ENCODE measurements around the gene TGFB1. TPM values are rescaled to one million over a fixed set of nuclear protein-coding genes. Genes with fewer than 3 reads are reported as not detected.

TGFB1 gene
- total and polyA plus RNA-seq, 4 donors, result 0.83 to 10.6 (median 6.9) TPM

DNA sequence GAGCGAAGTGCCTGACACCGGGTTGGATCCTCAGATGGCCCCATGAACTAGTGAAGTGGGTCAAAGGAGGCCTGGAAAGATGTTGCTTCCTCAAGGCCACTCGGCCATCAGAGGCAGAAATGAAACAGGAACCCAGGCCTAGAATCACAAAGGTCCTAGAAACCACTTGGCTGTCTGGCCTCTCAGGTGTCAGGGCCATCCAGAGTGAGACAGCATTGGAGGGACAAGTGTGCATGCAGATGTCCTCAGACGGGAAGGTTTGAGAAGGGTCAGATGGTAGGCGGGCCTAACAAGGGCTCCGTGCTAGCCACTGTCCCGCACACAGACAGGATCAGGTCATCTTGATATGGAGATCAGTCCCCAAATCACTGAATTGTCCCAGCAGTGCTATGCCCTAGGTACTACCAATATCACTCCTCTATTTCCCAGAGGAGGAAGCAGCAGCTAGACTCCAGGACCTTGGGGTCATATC is 29.5 kb downstream of the TGFB1 start:
- no peak overlapping the region for H3K9ac ChIP-seq (ENCODE audit: low read depth in 1 of 2, low read length in 2 of 2)
- H3K9me3 ChIP-seq (ENCODE audit: control insufficient read depth in 4 of 4, low read length in 3 of 4), result no peaks in the 10 kb centered on the region
- H3K27ac ChIP-seq (ENCODE audit: low read depth in 1 of 2, low read length in 2 of 2), result peak overlapping the region; percentile 31 to 49

DNA sequence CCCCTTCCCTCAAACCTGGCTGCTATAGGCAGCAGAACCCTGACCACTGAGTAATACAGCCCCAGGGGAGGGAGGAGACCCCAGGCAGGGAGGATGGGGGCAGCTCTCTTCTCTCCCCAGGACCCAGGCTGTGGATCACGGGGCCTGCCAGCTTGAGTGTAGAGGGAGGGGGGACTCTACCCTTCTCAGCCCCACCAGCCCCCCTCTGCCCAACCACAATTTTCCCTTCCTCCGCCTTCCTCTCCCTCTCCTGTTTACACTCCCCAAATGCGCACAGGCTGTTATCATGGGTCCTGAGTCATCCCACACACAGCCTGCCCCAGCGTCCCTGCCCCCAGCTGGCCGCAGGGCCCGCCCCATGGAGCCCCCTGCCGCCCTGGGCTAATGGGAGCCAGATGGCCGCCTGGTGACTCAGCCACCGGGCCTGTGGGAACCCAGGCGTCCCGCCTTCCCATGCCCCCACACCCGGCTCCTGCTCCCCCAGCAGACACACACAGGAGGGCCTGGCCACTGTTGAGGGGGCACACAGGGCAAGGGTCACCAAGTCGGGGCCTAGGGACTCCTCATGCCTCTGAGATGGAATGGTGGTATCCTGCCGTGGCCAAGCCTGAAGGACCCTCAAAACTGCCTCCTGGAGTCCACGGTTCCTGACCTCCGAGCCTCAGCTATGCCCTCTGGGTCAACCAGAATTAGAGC is 30.1 kb downstream of the TGFB1 start:
- H3K27ac ChIP-seq (ENCODE audit: low read depth in 1 of 2, low read length in 2 of 2), result peak overlapping the region; percentile 49 to 53
- H3K9me3 ChIP-seq (ENCODE audit: control insufficient read depth in 4 of 4, low read length in 3 of 4), result no peaks in the 10 kb centered on the region
- 70% methylated on average over 16 of the region's 16 CpGs for WGBS
- H3K27me3 ChIP-seq (ENCODE audit: control insufficient read depth in 4 of 4, insufficient read depth in 4 of 4, low read length in 3 of 4), result no peaks in the 10 kb centered on the region
- no peak overlapping the region for H3K4me3 ChIP-seq (ENCODE audit: low read depth in 1 of 3, low read length in 3 of 3)
- H3K36me3 ChIP-seq (ENCODE audit: control insufficient read depth in 4 of 4, insufficient read depth in 3 of 4, low read depth in 1 of 4, low read length in 3 of 4), result peaks cover 1 to 24% (median 11%) of the 10 kb centered on the region in 4 donors
- TF ChIP-seq, protein P1, sequence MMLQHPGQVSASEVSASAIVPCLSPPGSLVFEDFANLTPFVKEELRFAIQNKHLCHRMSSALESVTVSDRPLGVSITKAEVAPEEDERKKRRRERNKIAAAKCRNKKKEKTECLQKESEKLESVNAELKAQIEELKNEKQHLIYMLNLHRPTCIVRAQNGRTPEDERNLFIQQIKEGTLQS (IDR thresholded peaks at IDR 0.05), result no peak
- TF ChIP-seq RXRA (IDR thresholded peaks at IDR 0.05) (no peak), HNF4A (conservative IDR thresholded peaks at IDR 0.05) (no peak), NR2F2 (IDR thresholded peaks at IDR 0.05) (no peak), SP1 (IDR thresholded peaks at IDR 0.05) (no peak), JUND (IDR thresholded peaks at IDR 0.05) (peak in 1 of 2 donors; percentile 46)
- no peak for DNase-seq (ENCODE audit: low spot score)
- H3K9ac ChIP-seq (ENCODE audit: low read depth in 1 of 2, low read length in 2 of 2), result no peak overlapping the region
- H3K4me1 ChIP-seq (ENCODE audit: control insufficient read depth in 4 of 4, insufficient read depth in 4 of 4, low read length in 3 of 4), result peaks cover 9 to 52% (median 23%) of the 10 kb centered on the region in 4 donors

More for the DNA sequence above, 29.5 kb downstream of the TGFB1 start:
- WGBS, result 79% methylated on average over 7 of the region's 7 CpGs
- TF ChIP-seq SP1 (IDR thresholded peaks at IDR 0.05) (no peak), RXRA (IDR thresholded peaks at IDR 0.05) (peak in 1 of 2 donors; percentile 35)
- peaks cover under 1 to 17% (median 6%) of the 10 kb centered on the region in 4 donors for H3K36me3 ChIP-seq (ENCODE audit: control insufficient read depth in 4 of 4, insufficient read depth in 3 of 4, low read depth in 1 of 4, low read length in 3 of 4)
- no peaks in the 10 kb centered on the region for H3K27me3 ChIP-seq (ENCODE audit: control insufficient read depth in 4 of 4, insufficient read depth in 4 of 4, low read length in 3 of 4)
- no peak overlapping the region for H3K4me3 ChIP-seq (ENCODE audit: low read depth in 1 of 3, low read length in 3 of 3)
- DNase-seq (ENCODE audit: low spot score), result no peak
- peaks cover 10 to 59% (median 23%) of the 10 kb centered on the region in 4 donors for H3K4me1 ChIP-seq (ENCODE audit: control insufficient read depth in 4 of 4, insufficient read depth in 4 of 4, low read length in 3 of 4)

DNA sequence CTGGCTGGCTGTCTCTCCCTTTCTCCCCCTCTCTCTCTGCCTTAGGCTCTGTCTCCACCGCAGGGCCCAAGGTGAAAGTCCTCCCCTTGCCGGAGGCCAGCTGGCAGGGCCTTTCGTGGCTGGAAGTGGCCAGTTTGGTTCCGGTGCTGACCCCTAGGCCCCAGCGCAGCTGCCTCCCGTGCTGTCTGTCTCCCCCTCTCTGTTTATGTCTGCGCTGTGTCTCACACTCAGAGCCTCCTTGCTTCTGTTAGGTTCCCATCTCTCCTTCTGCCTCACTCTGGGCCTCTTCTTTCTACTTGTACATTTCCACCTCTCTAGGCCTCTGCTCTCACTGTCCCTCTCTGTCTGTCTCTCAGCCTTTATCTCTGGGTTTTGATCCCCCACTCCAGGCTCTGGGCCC is 30.7 kb downstream of the TGFB1 start:
- TF ChIP-seq HNF4A (conservative IDR thresholded peaks at IDR 0.05), result no peak
- peak; percentile 28 for TF ChIP-seq NR2F2 (IDR thresholded peaks at IDR 0.05)
- Histone ChIP-seq H3K36me3 (ENCODE audit: control insufficient read depth in 4 of 4, insufficient read depth in 3 of 4, low read depth in 1 of 4, low read length in 3 of 4) (peaks cover 1 to 27% (median 15%) of the 10 kb centered on the region in 4 donors), H3K4me3 (ENCODE audit: low read depth in 1 of 3, low read length in 3 of 3) (no peak overlapping the region), H3K9me3 (ENCODE audit: control insufficient read depth in 4 of 4, low read length in 3 of 4) (no peaks in the 10 kb centered on the region), H3K9ac (ENCODE audit: low read depth in 1 of 2, low read length in 2 of 2) (no peak overlapping the region), H3K4me1 (ENCODE audit: control insufficient read depth in 4 of 4, insufficient read depth in 4 of 4, low read length in 3 of 4) (peaks cover 9 to 47% (median 22%) of the 10 kb centered on the region in 4 donors), H3K27ac (ENCODE audit: low read depth in 1 of 2, low read length in 2 of 2) (peak overlapping the region; percentile 49 to 53), H3K27me3 (ENCODE audit: control insufficient read depth in 4 of 4, insufficient read depth in 4 of 4, low read length in 3 of 4) (no peaks in the 10 kb centered on the region)
- 40% methylated on average over 7 of the region's 7 CpGs for WGBS
- DNase-seq (ENCODE audit: low spot score), result no peak

DNA sequence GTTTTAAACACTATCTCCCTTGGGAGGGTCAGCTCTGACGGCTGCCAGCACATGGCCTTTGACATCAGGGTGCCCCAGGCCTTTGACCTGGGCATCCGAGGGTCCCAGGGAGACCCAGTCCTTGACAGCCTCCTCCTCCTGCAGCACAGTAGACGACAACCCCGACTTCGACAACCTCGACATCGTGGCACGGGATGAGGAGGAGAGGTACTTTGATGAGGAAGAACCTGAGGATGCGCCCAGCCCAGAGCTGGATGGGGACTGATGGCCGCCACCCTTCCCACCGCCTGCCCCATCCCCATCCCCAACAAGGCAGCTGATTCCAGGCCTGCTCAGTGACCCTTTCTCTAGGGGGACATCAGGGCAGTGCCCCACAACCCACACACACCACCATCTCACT is 31.3 kb downstream of the TGFB1 start:
- no peaks in the 10 kb centered on the region for H3K9me3 ChIP-seq (ENCODE audit: control insufficient read depth in 4 of 4, low read length in 3 of 4)
- TF ChIP-seq YY1 (IDR thresholded peaks at IDR 0.05), result no peak
- TF ChIP-seq NR2F2 (IDR thresholded peaks at IDR 0.05), result no peak
- no peak for TF ChIP-seq JUND (IDR thresholded peaks at IDR 0.05)
- TF ChIP-seq SP1 (IDR thresholded peaks at IDR 0.05), result no peak
- TF ChIP-seq, protein P2, sequence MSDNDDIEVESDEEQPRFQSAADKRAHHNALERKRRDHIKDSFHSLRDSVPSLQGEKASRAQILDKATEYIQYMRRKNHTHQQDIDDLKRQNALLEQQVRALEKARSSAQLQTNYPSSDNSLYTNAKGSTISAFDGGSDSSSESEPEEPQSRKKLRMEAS (IDR thresholded peaks at IDR 0.05), result no peak
- TF ChIP-seq RAD21 (IDR thresholded peaks at IDR 0.05), result no peak
- TF ChIP-seq, protein P3, sequence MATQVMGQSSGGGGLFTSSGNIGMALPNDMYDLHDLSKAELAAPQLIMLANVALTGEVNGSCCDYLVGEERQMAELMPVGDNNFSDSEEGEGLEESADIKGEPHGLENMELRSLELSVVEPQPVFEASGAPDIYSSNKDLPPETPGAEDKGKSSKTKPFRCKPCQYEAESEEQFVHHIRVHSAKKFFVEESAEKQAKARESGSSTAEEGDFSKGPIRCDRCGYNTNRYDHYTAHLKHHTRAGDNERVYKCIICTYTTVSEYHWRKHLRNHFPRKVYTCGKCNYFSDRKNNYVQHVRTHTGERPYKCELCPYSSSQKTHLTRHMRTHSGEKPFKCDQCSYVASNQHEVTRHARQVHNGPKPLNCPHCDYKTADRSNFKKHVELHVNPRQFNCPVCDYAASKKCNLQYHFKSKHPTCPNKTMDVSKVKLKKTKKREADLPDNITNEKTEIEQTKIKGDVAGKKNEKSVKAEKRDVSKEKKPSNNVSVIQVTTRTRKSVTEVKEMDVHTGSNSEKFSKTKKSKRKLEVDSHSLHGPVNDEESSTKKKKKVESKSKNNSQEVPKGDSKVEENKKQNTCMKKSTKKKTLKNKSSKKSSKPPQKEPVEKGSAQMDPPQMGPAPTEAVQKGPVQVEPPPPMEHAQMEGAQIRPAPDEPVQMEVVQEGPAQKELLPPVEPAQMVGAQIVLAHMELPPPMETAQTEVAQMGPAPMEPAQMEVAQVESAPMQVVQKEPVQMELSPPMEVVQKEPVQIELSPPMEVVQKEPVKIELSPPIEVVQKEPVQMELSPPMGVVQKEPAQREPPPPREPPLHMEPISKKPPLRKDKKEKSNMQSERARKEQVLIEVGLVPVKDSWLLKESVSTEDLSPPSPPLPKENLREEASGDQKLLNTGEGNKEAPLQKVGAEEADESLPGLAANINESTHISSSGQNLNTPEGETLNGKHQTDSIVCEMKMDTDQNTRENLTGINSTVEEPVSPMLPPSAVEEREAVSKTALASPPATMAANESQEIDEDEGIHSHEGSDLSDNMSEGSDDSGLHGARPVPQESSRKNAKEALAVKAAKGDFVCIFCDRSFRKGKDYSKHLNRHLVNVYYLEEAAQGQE (IDR thresholded peaks at IDR 0.05), result no peak
- TF ChIP-seq FOXA2 (IDR thresholded peaks at IDR 0.05), result no peak
- TF ChIP-seq EGR1 (IDR thresholded peaks at IDR 0.05; ENCODE audit: low read depth in 2 of 2), result no peak
- no peak for DNase-seq (ENCODE audit: low spot score)
- peak overlapping the region; percentile 49 to 53 for H3K27ac ChIP-seq (ENCODE audit: low read depth in 1 of 2, low read length in 2 of 2)
- peaks cover 8 to 43% (median 20%) of the 10 kb centered on the region in 4 donors for H3K4me1 ChIP-seq (ENCODE audit: control insufficient read depth in 4 of 4, insufficient read depth in 4 of 4, low read length in 3 of 4)
- H3K27me3 ChIP-seq (ENCODE audit: control insufficient read depth in 4 of 4, insufficient read depth in 4 of 4, low read length in 3 of 4), result no peaks in the 10 kb centered on the region
- H3K4me3 ChIP-seq (ENCODE audit: low read depth in 1 of 3, low read length in 3 of 3), result no peak overlapping the region
- 95% methylated on average over 11 of the region's 11 CpGs for WGBS
- no peak overlapping the region for H3K9ac ChIP-seq (ENCODE audit: low read depth in 1 of 2, low read length in 2 of 2)
- H3K36me3 ChIP-seq (ENCODE audit: control insufficient read depth in 4 of 4, insufficient read depth in 3 of 4, low read depth in 1 of 4, low read length in 3 of 4), result peaks cover 1 to 29% (median 17%) of the 10 kb centered on the region in 4 donors
